HFFc6 (cell line): ENCODE data around the gene CHST1. TPM values are rescaled to one million over a fixed set of nuclear protein-coding genes. Genes with fewer than 3 reads are reported as not detected.

Experiments
- DNase-seq: peaks from one replicate; pipeline ENCODE4 v3.0.0-alpha.2; 2018
- H3K27ac Mint-ChIP-seq: 2 replicates; pipeline ENCODE4 v1.8.0; 2020; ENCODE audit warnings: mild to moderate bottlenecking, mixed read lengths
- H3K27me3 Mint-ChIP-seq: 2 replicates; pipeline ENCODE4 v1.8.0; 2021; ENCODE audit warnings: mild to moderate bottlenecking, moderate library complexity, mixed read lengths; ENCODE audit not compliant: insufficient read depth
- H3K36me3 Mint-ChIP-seq: 2 replicates; pipeline ENCODE4 v1.8.0; 2021; ENCODE audit warnings: low read depth, mixed read lengths
- H3K4me1 Mint-ChIP-seq: 2 replicates; pipeline ENCODE4 v1.8.0; 2020; ENCODE audit warnings: low read depth, mixed read lengths
- H3K4me3 Mint-ChIP-seq: 2 replicates; pipeline ENCODE4 v1.8.0; 2020; ENCODE audit warnings: mild to moderate bottlenecking, moderate library complexity, mixed read lengths
- H3K9me3 Mint-ChIP-seq: 2 replicates; pipeline ENCODE4 v1.8.0; 2020; ENCODE audit warnings: mild to moderate bottlenecking, mixed read lengths
- total RNA-seq, 6 experiments: library from RNA; stranded (reverse); fragmentation: NEBNext Ultra II Directional; extraction: Animal tissue kit (Norgen Biotek cat#: 25700); gene quantifications; 2 replicates in 1 of 6; 3 replicates in 5 of 6; pipeline ENCODE4 v1.2.3, GENCODE V29; 2021
- TF ChIP-seq, protein P1 (sequence below): fragments of 200-600 bp; sonication (generic); IDR thresholded peaks from 2 replicates; pipeline ENCODE4 v1.5.0; 2021; ENCODE audit warnings: antibody characterized with exemption, mild to moderate bottlenecking

Gene CHST1
- total RNA-seq, 6 experiments from 2014 or later: 0.09 to 0.14 (median 0.12) TPM; not detected in 3

DNA sequence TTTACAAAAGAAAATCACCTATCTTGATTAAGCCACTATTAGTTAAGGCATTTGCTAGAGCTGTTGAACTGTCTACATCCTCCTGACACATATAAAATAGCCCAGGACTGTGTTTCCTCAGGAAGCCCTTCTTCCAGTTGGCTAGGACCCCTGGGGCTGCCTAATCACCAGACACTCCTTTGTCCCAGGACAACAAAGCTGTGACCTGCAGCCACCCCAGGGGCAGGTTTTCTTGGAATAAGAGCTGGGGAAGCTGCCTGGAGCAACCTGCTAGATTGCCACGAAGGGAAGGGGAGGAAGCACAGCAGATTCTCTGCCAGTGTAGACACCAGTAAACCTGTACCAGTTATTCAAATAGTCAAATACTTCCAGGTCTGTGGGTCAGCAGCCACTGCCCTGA lies 17.6 kb downstream of the CHST1 start:
- Mint-ChIP-seq H3K9me3 (no peaks in the 10 kb centered on the region), H3K4me3 (no peak overlapping the region), H3K36me3 (no peaks in the 10 kb centered on the region), H3K27me3 (peaks cover 21% of the 10 kb centered on the region), H3K4me1 (peaks cover 8% of the 10 kb centered on the region), H3K27ac (no peak overlapping the region)
- TF ChIP-seq, protein P1, sequence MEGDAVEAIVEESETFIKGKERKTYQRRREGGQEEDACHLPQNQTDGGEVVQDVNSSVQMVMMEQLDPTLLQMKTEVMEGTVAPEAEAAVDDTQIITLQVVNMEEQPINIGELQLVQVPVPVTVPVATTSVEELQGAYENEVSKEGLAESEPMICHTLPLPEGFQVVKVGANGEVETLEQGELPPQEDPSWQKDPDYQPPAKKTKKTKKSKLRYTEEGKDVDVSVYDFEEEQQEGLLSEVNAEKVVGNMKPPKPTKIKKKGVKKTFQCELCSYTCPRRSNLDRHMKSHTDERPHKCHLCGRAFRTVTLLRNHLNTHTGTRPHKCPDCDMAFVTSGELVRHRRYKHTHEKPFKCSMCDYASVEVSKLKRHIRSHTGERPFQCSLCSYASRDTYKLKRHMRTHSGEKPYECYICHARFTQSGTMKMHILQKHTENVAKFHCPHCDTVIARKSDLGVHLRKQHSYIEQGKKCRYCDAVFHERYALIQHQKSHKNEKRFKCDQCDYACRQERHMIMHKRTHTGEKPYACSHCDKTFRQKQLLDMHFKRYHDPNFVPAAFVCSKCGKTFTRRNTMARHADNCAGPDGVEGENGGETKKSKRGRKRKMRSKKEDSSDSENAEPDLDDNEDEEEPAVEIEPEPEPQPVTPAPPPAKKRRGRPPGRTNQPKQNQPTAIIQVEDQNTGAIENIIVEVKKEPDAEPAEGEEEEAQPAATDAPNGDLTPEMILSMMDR: no peak
- DNase-seq: no peak

DNA sequence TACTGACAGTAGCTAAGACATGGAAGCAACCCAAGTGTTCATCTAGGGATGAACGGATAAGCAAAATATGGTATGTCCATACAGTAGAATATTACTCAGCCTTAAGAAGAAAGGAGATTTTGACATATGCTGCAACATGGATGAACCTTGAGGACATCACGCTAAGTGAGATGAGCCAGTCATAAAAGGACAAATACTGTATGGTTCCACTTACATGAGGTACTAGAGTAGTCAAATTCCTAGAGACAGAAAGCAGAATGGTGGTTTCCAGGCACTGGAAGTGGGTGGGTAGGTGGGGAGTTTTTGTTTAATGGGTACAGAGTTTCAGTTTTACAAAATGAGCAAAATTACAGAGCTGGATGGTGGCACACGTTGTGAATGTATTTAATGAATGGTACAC lies 18.1 kb downstream of the CHST1 start:
- H3K4me3 Mint-ChIP-seq: no peak overlapping the region
- H3K9me3 Mint-ChIP-seq: no peaks in the 10 kb centered on the region
- TF ChIP-seq, protein P1: no peak
- H3K27me3 Mint-ChIP-seq: peaks cover 26% of the 10 kb centered on the region
- H3K4me1 Mint-ChIP-seq: peaks cover 4% of the 10 kb centered on the region
- H3K27ac Mint-ChIP-seq: no peak overlapping the region
- no peaks in the 10 kb centered on the region for H3K36me3 Mint-ChIP-seq
- no peak for DNase-seq

DNA sequence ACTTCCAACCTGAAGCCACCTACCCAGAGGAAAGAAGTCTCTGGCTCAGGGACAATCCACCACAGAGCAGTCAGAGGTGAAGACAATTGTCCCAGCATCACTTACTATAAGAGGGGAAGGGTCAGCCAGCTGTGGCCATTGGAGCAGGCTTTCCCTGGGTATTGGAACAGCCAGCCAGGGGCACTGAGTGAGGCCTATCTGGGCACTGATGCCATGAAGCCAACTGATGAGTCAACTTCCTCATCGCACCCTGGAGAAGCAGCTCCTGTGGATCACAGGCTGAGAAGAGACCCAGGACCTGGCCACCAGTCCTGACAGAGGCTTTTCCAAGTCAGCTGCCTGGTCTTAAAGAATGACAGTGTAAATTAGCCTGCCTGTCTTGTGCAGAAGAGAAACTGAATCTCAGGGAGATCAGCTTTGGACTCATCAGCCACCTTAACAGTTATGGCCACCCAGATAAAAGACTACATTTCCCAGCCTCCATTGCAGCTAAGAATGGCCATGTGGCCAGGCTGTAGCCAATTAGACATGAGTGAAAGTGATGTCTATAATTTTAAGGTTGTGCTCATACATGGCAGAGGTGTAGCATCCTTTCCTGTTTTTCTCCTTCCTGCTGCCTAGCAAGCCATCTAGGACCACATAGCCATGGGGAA lies 19.0 kb downstream of the CHST1 start:
- TF ChIP-seq, protein P1: no peak

DNA sequence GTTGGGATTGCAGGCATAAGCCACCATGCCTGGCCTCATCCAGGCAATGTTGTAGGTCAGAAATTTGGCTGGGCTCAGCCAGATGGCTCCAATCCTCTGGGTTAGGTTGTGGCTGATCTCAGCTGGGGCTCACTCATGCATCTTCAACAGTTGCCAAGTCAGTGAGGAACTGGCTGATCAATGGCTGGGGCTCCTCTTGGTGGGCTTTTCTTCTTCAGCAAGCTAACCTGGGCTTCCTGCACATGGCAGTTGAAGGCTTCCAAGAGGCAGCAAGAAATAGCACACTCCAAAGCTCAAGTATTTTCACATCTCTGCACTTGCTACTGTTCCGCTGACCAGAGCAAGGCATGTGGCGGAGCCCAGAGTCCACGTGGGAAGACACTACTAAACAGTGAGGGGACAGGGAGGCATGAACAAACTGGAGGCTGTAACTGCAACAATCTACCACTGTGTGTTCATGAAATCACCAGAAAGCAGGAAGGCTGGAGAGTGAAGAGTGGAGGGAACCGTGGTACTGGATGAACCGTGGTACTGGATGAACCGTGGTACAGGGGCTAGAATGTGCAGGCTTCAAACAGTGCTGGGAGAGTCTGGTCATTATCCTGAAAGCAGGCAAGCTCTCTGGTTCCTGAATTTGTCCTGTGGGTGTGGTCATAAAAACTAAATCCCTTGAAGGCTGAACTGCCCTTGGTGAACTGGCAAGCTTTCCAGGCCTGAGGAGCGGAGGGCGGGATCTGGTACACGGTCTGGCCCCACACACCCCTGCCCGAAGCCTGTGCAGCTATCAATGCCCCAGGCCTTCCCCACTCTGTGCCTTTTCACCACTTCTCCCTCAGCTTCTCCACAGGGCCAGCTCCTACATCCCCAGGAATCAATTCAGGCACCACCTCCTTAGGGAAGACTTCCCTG lies 20.2 kb downstream of the CHST1 start:
- TF ChIP-seq, protein P1: no peak
- Mint-ChIP-seq H3K4me3 (no peak overlapping the region), H3K36me3 (no peaks in the 10 kb centered on the region), H3K27me3 (peaks cover 36% of the 10 kb centered on the region), H3K9me3 (no peaks in the 10 kb centered on the region), H3K4me1 (no peaks in the 10 kb centered on the region), H3K27ac (no peak overlapping the region)
- DNase-seq: no peak

More for the DNA sequence above, 19.0 kb downstream of the CHST1 start:
- H3K4me3 Mint-ChIP-seq: no peak overlapping the region
- H3K4me1 Mint-ChIP-seq: no peaks in the 10 kb centered on the region
- H3K27me3 Mint-ChIP-seq: peaks cover 27% of the 10 kb centered on the region
- DNase-seq: peak; percentile 48
- H3K27ac Mint-ChIP-seq: no peak overlapping the region
- H3K9me3 Mint-ChIP-seq: no peaks in the 10 kb centered on the region
- H3K36me3 Mint-ChIP-seq: no peaks in the 10 kb centered on the region

DNA sequence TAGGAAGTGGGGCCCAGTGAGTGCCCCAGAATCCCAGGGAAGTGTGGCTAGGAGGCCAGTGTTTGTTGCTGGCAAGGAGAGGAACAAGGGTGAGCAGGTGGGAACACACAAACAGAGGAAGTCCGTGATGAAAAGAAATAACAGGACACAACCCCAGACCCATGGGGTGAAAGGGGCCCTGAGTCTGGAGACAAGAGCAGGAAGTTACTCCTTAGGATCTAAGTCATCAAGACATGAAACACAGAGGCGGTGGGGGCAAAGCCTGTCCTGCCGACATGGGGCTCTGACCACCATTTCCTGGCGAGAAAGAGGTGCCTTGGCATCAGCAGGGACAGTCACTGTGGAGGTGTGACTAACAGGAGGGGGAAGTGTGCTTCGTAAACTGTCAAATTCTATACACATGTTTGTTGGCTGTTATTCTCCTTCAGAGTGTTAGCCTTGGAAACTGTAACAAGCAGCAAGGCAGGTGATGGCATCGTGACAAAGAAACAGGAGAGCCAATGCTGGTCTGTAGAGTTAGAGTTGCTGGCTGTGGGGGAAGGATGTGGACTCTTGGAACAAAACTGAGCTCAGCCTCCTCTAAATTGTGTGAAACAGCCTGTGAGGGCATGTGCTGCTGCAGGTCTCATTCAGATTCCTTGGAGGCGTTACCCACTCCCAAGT lies 21.7 kb downstream of the CHST1 start:
- Mint-ChIP-seq H3K27ac (no peak overlapping the region), H3K4me1 (no peaks in the 10 kb centered on the region), H3K36me3 (no peaks in the 10 kb centered on the region), H3K9me3 (no peaks in the 10 kb centered on the region), H3K27me3 (peaks cover 44% of the 10 kb centered on the region), H3K4me3 (no peak overlapping the region)
- TF ChIP-seq, protein P1: no peak
- DNase-seq: no peak
